CD8-positive, alpha-beta memory T cell (primary cell): ENCODE results near the gene PRR11. TPM values are rescaled to one million over a fixed set of nuclear protein-coding genes. Genes with fewer than 3 reads are reported as not detected.
A peak's percentile ranks its signal among the peaks of the same experiment; 100 is the strongest.

ENCODE experiments used
- CTCF ChIA-PET: fragments of 350-600 bp; sonication (Branson Sonifier 250); formaldehyde crosslinking; loops from one replicate; lab custom pipeline; 2021; ENCODE audit warnings: antibody characterized with exemption; lab: Charles Lee
- POLR2A ChIA-PET: fragments of 350-600 bp; sonication (Branson Sonifier 250); formaldehyde crosslinking; loops from one replicate; lab custom pipeline; 2021; ENCODE audit warnings: antibody characterized with exemption; lab: Charles Lee
- DNase-seq, 5 donors: peaks; one replicate each; pipeline versions ENCODE4 v3.0.0 to v3.0.0-alpha.2; 2020 to 2022; ENCODE audit warnings: mixed read lengths in 1 of 5
- H3K27ac ChIP-seq: one replicate; pipeline ENCODE4 v1.7.0; 2013; ENCODE audit warnings: low read depth, mild to moderate bottlenecking, low read length, moderate library complexity
- H3K27me3 ChIP-seq: 2 replicates; pipeline ENCODE4 v1.7.0; 2013; ENCODE audit warnings: low read length, mild to moderate bottlenecking; ENCODE audit not compliant: insufficient read depth, poor library complexity, severe bottlenecking
- H3K36me3 ChIP-seq: 2 replicates; pipeline ENCODE4 v1.7.0; 2013; ENCODE audit warnings: mild to moderate bottlenecking, low read length, moderate library complexity; ENCODE audit not compliant: insufficient read depth
- H3K4me1 ChIP-seq: 2 replicates; pipeline ENCODE4 v1.7.0; 2013; ENCODE audit warnings: mild to moderate bottlenecking, low read length, moderate library complexity; ENCODE audit not compliant: insufficient read depth
- H3K4me3 ChIP-seq: 2 replicates; pipeline ENCODE4 v1.7.0; 2013; ENCODE audit warnings: mild to moderate bottlenecking, low read length
- H3K9me3 ChIP-seq: 2 replicates; pipeline ENCODE4 v1.7.0; 2013; ENCODE audit warnings: mild to moderate bottlenecking, low read length
- H3K27ac Mint-ChIP-seq, 8 donors: one replicate each; pipeline ENCODE4 v1.8.0; 2020 to 2021; ENCODE audit warnings: mixed read lengths in 8 of 8, mild to moderate bottlenecking in 6 of 8, inconsistent platforms in 3 of 8, moderate library complexity in 3 of 8
- H3K27me3 Mint-ChIP-seq, 2 donors: one replicate each; pipeline ENCODE4 v1.8.0; 2020 to 2021; ENCODE audit warnings: mixed read lengths in 2 of 2, mild to moderate bottlenecking in 1 of 2, moderate library complexity in 1 of 2
- H3K36me3 Mint-ChIP-seq, 3 donors: one replicate each; pipeline ENCODE4 v1.8.0; 2020 to 2021; ENCODE audit warnings: mixed read lengths in 3 of 3, inconsistent platforms in 1 of 3, mild to moderate bottlenecking in 1 of 3
- H3K4me1 Mint-ChIP-seq, 3 donors: one replicate each; pipeline ENCODE4 v1.8.0; 2020 to 2021; ENCODE audit warnings: mixed read lengths in 3 of 3, inconsistent platforms in 1 of 3, mild to moderate bottlenecking in 1 of 3
- H3K4me3 Mint-ChIP-seq, 7 donors: one replicate each; pipeline ENCODE4 v1.8.0; 2020 to 2021; ENCODE audit warnings: mixed read lengths in 7 of 7, mild to moderate bottlenecking in 6 of 7, moderate library complexity in 4 of 7, inconsistent platforms in 2 of 7
- H3K9me3 Mint-ChIP-seq, 5 donors: one replicate each; pipeline ENCODE4 v1.8.0; 2020 to 2022; ENCODE audit warnings: mixed read lengths in 5 of 5, mild to moderate bottlenecking in 3 of 5, moderate library complexity in 2 of 5, inconsistent platforms in 1 of 5
- polyA plus RNA-seq: library from polyadenylated mRNA; unstranded; fragments of 300-500 nt; fragmentation: Illumina TruSeq; gene quantifications from one replicate; pipeline ENCODE4 v1.2.3, GENCODE V29; 2021
- total RNA-seq, 2 experiments: library from RNA; stranded (reverse); gene quantifications; one replicate each; pipeline ENCODE4 v1.2.3, GENCODE V29; 2021

Gene PRR11
- total and polyA plus RNA-seq, 3 experiments from 2014 or later: 1.2 to 36.3 (median 35.6) TPM

- H3K36me3 ChIP-seq: no peaks in the 10 kb centered on the region
- peaks cover 12% of the 10 kb centered on the region for H3K4me1 ChIP-seq
- no peak for DNase-seq
- no peaks in the 10 kb centered on the region for H3K9me3 ChIP-seq
- Mint-ChIP-seq H3K4me1 (peaks cover 32 to 65% (median 57%) of the 10 kb centered on the region in 3 donors), H3K36me3 (peaks cover 0 to 1% (median 0%) of the 10 kb centered on the region in 3 donors), H3K4me3 (no peak overlapping the region), H3K9me3 (no peaks in the 10 kb centered on the region), H3K27me3 (no peaks in the 10 kb centered on the region), H3K27ac (peak overlapping the region in 4 of 8 donors; percentile 20 to 73 (median 38))
- peak overlapping the region; percentile 82 for H3K27ac ChIP-seq
- H3K27me3 ChIP-seq: no peaks in the 10 kb centered on the region
- ChIA-PET POLR2A (interaction anchor here (0.6 kb wide), 1 partner anchor 23 kb away, joined by 3 read pairs; no protein-coding TSS in a partner anchor), CTCF (no interaction called here)
- no peak overlapping the region for H3K4me3 ChIP-seq
Observed at GRCh38 chr17:59152925-59153324, 2.6 kb upstream of the PRR11 start.

GRCh38 chr17:59154292-59154720 lies 1.2 kb upstream of the PRR11 start:
- DNase-seq: peak; percentile 10 to 59 (median 22)
- Histone ChIP-seq H3K4me3 (peak overlapping the region; percentile 91), H3K4me1 (peaks cover 8% of the 10 kb centered on the region), H3K27ac (peak overlapping the region; percentile 82), H3K27me3 (no peaks in the 10 kb centered on the region), H3K36me3 (no peaks in the 10 kb centered on the region), H3K9me3 (no peaks in the 10 kb centered on the region)
- Mint-ChIP-seq H3K27me3 (no peaks in the 10 kb centered on the region), H3K4me3 (no peak overlapping the region), H3K36me3 (peaks cover 0 to 1% (median 0%) of the 10 kb centered on the region in 3 donors), H3K4me1 (peaks cover 32 to 71% (median 58%) of the 10 kb centered on the region in 3 donors), H3K27ac (no peak overlapping the region), H3K9me3 (no peaks in the 10 kb centered on the region)
- ChIA-PET CTCF (interaction anchor here (1.7 to 2.2 kb wide), 2 partner anchors 8 to 47 kb away, joined by 6 to 12 read pairs; partner anchors contain the start of gene TRIM37), POLR2A (interaction anchor here (0.6 to 3.3 kb wide), 2 partner anchors 47 to 64 kb away, joined by 4 to 22 read pairs; partner anchors contain the start of gene TRIM37)

GRCh38 chr17:59154721-59155438 lies 666 bp upstream of the PRR11 start, which contains the start of gene SKA2:
TSS of gene SKA2 (minus strand) at chr17:59155186. CDS start at chr17:59155163, 23 bp downstream.
- ChIA-PET CTCF (interaction anchor here (0.7 to 2.2 kb wide), 3 partner anchors 9 to 48 kb away, joined by 3 to 12 read pairs (median 6); partner anchors contain the start of gene TRIM37), POLR2A (interaction anchor here (0.7 to 3.3 kb wide), 7 partner anchors 48 to 1857 kb away, joined by 3 to 22 read pairs (median 3); partner anchors contain the start of genes SMG8 and TRIM37)
- H3K36me3 Mint-ChIP-seq: peaks cover 0 to 1% (median 0%) of the 10 kb centered on the region in 3 donors
- peaks cover 8% of the 10 kb centered on the region for H3K4me1 ChIP-seq
- H3K9me3 ChIP-seq: no peaks in the 10 kb centered on the region
- H3K4me3 ChIP-seq: peak within 1 kb of the TSS; percentile 91
- H3K27ac Mint-ChIP-seq: peak within 1 kb of the TSS in 1 of 8 donors; percentile 72
- H3K27me3 ChIP-seq: no peaks in the 10 kb centered on the region
- no peaks in the 10 kb centered on the region for H3K36me3 ChIP-seq
- H3K27me3 Mint-ChIP-seq: no peaks in the 10 kb centered on the region
- H3K9me3 Mint-ChIP-seq: no peaks in the 10 kb centered on the region
- peaks cover 32 to 71% (median 59%) of the 10 kb centered on the region in 3 donors for H3K4me1 Mint-ChIP-seq
- DNase-seq: peak in 4 of 5 donors; percentile 90 to 99 (median 98)
- peak within 1 kb of the TSS; percentile 82 for H3K27ac ChIP-seq
- H3K4me3 Mint-ChIP-seq: no peak within 1 kb of the TSS

GRCh38 chr17:59160157-59161025 lies 4.8 kb downstream of the PRR11 start:
- H3K36me3 ChIP-seq: no peaks in the 10 kb centered on the region
- H3K4me3 ChIP-seq: peak overlapping the region; percentile 16
- H3K27ac ChIP-seq: peak overlapping the region; percentile 41
- peak overlapping the region; percentile 56 to 90 (median 86) for H3K27ac Mint-ChIP-seq
- POLR2A ChIA-PET: interaction anchor here (0.6 kb wide), 1 partner anchor 47 kb away, joined by 5 read pairs; no protein-coding TSS in a partner anchor
- H3K4me1 Mint-ChIP-seq: peaks cover 8 to 44% (median 27%) of the 10 kb centered on the region in 3 donors
- H3K27me3 Mint-ChIP-seq: peaks cover 0 to 2% of the 10 kb centered on the region in 2 donors
- CTCF ChIA-PET: no interaction called here
- H3K36me3 Mint-ChIP-seq: no peaks in the 10 kb centered on the region
- no peaks in the 10 kb centered on the region for H3K9me3 Mint-ChIP-seq
- no peaks in the 10 kb centered on the region for H3K9me3 ChIP-seq
- no peaks in the 10 kb centered on the region for H3K4me1 ChIP-seq
- H3K4me3 Mint-ChIP-seq: peak overlapping the region; percentile 64 to 83 (median 74)
- no peak for DNase-seq
- no peaks in the 10 kb centered on the region for H3K27me3 ChIP-seq

DNA sequence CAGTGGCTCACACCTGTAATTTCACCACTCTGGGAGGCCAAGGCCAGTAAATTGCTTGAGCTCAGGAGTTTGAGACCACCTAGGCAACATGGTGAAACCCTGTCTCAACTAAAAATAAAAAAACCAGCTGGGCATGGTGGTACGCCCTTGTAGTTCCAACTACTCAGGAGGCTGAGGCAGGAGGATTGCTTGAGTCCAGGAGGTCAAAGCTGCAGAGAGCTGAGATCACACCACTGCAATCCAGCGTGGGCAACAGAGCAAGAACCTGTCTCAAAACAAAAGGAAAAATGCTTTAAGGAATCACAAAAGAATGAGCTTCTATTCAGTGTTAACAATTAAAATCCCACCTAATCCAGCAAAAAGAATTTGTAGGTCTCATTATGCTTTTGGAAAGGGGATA lies 5.9 kb downstream of the PRR11 start:
- peaks cover 4% of the 10 kb centered on the region for H3K4me1 ChIP-seq
- H3K9me3 ChIP-seq: no peaks in the 10 kb centered on the region
- Mint-ChIP-seq H3K4me3 (peak overlapping the region in 1 of 7 donors; percentile 6), H3K36me3 (no peaks in the 10 kb centered on the region), H3K27ac (peak overlapping the region in 4 of 8 donors; percentile 35 to 43 (median 40)), H3K27me3 (peaks cover 0 to 2% of the 10 kb centered on the region in 2 donors), H3K9me3 (no peaks in the 10 kb centered on the region), H3K4me1 (peaks cover 11 to 50% (median 33%) of the 10 kb centered on the region in 3 donors)
- ChIA-PET POLR2A (interaction anchor here (0.5 kb wide), 1 partner anchor 1257 kb away, joined by 5 read pairs; no protein-coding TSS in a partner anchor), CTCF (interaction anchor here (0.5 kb wide), 1 partner anchor 169 kb away, joined by 3 read pairs; no protein-coding TSS in a partner anchor)
- no peak overlapping the region for H3K27ac ChIP-seq
- DNase-seq: no peak
- no peaks in the 10 kb centered on the region for H3K27me3 ChIP-seq
- no peaks in the 10 kb centered on the region for H3K36me3 ChIP-seq
- no peak overlapping the region for H3K4me3 ChIP-seq

DNA sequence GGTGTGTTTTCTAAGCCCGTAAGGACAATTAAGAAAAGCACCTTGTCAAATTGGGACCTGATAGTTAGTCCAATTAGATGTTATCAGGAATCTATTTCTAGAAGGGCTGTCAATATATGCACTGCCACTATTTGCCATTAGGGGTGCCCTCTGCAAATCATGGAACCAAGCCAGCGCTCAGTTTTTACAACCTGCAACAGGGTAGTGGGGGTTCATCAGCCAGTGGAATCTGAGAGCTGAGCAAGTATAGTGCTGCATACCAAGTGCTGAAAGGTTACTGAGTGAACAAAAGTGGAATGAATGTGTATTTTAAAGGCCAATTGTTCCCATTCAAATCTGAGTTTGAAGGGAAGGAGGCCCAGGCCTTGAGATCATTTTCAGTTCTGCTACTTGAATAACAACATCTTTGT lies 10.4 kb downstream of the PRR11 start:
- no peaks in the 10 kb centered on the region for H3K9me3 ChIP-seq
- no peaks in the 10 kb centered on the region for H3K27me3 ChIP-seq
- peak in 4 of 5 donors; percentile 11 to 56 (median 20) for DNase-seq
- H3K4me3 Mint-ChIP-seq: peak overlapping the region in 4 of 7 donors; percentile 13 to 65 (median 62)
- H3K4me1 Mint-ChIP-seq: peaks cover 7 to 22% (median 10%) of the 10 kb centered on the region in 3 donors
- CTCF ChIA-PET: interaction anchor here (1.7 to 1.8 kb wide), 2 partner anchors 9 to 59 kb away, joined by 3 read pairs; partner anchors contain the start of gene TRIM37
- H3K9me3 Mint-ChIP-seq: no peaks in the 10 kb centered on the region
- H3K4me1 ChIP-seq: peaks cover 4% of the 10 kb centered on the region
- H3K27ac Mint-ChIP-seq: peak overlapping the region in 5 of 8 donors; percentile 42 to 79 (median 63)
- POLR2A ChIA-PET: no interaction called here
- no peaks in the 10 kb centered on the region for H3K36me3 ChIP-seq
- no peak overlapping the region for H3K27ac ChIP-seq
- H3K36me3 Mint-ChIP-seq: no peaks in the 10 kb centered on the region
- H3K4me3 ChIP-seq: no peak overlapping the region
- H3K27me3 Mint-ChIP-seq: peaks cover 0 to 2% of the 10 kb centered on the region in 2 donors

DNA sequence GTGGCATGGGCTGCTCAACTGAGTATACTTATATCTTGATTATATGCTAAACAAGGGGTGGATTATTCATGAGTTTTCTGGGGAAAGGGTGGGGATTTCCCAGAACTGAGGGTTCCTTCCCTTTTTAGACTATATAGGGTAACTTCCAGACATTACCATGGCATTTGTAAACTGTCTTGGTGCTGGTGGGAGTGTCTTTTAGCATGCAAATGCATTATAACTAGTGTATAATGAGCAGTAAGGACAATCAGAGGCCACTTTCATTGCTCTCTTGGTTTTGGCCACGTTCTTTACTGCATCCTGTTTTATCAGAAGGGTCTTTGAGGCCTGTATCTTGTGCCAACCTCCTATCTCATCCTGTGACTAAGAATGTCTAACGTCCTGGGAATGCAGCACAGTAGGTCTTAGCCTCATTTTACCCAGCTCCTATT lies 12.0 kb downstream of the PRR11 start:
- Mint-ChIP-seq H3K27ac (no peak overlapping the region), H3K27me3 (peaks cover 0 to 2% of the 10 kb centered on the region in 2 donors), H3K4me3 (no peak overlapping the region), H3K36me3 (no peaks in the 10 kb centered on the region), H3K4me1 (peaks cover 7 to 11% (median 10%) of the 10 kb centered on the region in 3 donors), H3K9me3 (no peaks in the 10 kb centered on the region)
- Histone ChIP-seq H3K27ac (no peak overlapping the region), H3K36me3 (no peaks in the 10 kb centered on the region), H3K27me3 (no peaks in the 10 kb centered on the region), H3K4me3 (no peak overlapping the region), H3K9me3 (no peaks in the 10 kb centered on the region), H3K4me1 (peaks cover 4% of the 10 kb centered on the region)
- ChIA-PET POLR2A (no interaction called here), CTCF (no interaction called here)
- no peak for DNase-seq
